Stimulated activated CD4-positive, alpha-beta T cell treated with anti-CD3 and anti-CD28 coated beads, TNF-alpha, amount 100 ng/mL, for 1 hour (primary cell): ENCODE measurements around the gene UQCC2.

ENCODE experiments used
- DNase-seq, 3 donors: peaks; one replicate each; pipeline ENCODE4 v3.0.0-alpha.2; 2020; ENCODE audit warnings: low read depth in 3 of 3, low spot score in 1 of 3

UQCC2 gene

DNA sequence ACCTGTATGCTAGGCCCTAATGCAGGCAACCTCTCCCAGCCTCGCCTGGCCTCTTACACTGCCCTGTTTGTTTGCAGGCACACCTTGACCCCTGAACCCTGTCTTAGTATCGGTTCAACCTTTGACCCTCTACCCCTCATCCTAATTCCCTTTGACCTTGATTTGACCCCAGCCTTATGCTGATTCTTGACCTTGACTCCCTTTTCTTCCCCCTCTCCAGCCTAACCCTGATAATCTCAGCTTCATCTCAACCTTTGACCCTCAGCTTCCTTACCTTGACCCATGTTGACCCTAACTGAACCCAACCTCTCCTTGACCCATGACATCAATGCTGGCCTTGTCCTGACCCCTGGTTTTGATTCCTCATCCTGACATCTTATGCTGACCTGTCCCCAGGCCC lies 33.8 kb downstream of the UQCC2 start:
- DNase-seq, result no peak

DNA sequence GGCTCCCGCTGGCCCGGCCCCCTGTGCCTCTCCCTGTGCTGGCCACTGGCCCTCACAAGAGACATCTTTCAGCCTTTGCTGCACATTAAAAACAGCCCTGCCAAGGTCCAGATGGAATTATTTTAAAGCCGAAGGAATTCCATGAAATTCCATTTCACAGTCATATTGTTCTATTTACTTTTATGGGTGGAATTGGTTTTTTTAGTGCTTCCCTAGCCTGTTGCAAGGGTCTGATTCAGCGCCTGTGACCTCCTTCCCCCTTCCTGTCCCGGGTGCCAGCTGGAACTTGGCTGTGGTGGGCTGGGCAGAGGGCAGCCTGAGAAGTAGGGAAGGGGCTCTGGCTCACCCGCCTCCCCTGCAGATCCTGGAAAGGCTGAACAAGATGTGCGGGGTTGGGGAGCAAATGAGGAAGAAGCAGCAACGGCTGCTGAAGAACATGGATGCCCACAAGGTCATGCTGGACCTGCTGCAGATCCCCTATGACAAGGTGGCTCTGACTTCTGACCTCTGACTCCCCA lies 34.3 kb downstream of the UQCC2 start:
- DNase-seq, result no peak

DNA sequence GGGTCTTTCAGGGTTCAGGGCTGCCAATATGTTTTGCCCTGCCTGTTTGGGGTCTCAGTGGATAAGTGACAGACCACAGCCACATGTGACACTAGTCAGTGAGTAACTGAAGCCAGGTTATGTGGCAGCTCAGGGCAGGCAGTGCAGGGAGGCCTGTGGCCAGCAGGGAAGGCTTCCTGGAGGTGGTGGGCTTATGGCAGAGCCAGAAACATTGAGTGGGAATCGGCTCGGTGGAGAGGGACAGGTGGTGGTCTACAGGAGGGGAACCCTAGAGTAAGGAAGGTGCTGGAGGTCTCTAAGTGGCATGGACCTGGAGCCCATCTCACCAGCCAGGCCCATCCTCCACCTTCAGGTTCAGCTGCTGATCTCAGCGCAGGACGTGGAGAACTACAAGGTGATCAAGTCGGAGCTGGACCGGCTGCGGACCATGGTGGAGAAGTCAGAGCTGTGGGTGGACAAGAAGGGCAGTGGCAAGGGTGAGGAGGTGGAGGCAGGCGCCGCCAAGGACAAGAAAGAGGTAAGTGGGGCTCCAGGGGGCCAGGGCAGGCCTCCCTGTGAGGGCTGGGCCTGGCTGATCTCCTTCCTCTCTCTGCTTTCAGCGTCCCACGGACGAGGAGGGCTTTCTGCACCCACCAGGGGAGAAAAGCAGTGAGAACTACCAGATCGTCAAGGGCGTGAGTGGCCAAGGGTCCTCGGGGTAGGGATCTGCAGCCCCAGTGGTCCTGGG lies 34.9 kb downstream of the UQCC2 start:
- DNase-seq, result no peak

- no peak for DNase-seq
These were observed 35.5 kb downstream of the UQCC2 start for GRCh38 chr6:33675968-33676367.

DNA sequence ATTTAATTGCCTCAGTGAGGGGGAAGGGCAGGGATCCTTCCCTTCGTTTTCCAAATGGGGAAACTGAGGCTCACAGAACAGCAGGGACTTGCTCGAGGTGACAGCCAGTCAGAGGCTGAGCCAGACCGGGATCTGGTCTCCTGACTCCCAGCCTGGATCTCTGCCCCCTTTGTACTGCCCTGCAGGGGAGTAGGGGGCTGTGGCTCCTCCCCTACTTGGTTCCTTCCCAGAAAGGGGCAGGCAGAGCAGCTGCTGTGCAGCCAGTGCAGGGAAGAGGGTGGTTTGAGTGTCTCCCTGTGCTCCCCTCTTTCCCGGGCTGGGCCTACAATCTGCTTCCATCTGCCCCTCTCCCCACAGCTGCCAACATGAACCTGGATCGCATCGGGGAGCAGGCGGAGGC lies 37.6 kb downstream of the UQCC2 start:
- no peak for DNase-seq

DNA sequence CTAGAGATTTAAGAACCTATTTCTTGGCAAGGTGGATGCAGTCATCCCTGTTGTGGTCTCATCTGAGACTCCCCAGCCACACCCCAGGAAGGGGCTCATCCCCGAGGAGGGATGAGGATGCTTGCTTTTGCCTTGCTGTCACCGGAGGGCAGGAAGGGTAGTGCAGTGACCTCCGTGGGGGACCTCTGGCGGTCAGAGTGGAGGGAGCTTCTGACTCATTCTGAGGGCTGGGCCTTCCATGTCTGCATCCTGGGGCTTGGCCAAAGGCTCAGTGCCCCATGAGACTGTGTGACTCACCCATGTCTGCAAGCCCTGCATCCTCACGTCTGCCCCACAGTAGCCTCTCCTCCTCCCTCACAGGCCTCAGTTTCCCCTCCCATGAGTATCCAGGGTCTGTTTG lies 38.7 kb downstream of the UQCC2 start:
- no peak for DNase-seq

DNA sequence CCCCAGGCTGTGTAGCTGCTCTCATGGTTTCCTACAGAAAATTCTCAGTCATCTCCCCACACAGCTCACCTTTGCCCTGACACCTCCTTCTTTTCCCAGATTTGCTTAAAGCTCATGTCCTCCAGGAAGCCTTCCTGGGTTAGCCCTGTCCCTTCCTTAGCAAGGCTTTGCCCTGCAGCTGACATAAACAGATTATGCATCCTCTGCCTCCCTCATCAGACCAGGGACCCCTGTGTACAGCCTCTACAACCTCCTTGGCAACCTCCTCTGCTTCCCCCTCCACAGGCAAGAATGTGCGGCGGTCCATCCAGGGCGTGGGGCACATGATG lies 39.8 kb downstream of the UQCC2 start:
- no peak for DNase-seq

DNA sequence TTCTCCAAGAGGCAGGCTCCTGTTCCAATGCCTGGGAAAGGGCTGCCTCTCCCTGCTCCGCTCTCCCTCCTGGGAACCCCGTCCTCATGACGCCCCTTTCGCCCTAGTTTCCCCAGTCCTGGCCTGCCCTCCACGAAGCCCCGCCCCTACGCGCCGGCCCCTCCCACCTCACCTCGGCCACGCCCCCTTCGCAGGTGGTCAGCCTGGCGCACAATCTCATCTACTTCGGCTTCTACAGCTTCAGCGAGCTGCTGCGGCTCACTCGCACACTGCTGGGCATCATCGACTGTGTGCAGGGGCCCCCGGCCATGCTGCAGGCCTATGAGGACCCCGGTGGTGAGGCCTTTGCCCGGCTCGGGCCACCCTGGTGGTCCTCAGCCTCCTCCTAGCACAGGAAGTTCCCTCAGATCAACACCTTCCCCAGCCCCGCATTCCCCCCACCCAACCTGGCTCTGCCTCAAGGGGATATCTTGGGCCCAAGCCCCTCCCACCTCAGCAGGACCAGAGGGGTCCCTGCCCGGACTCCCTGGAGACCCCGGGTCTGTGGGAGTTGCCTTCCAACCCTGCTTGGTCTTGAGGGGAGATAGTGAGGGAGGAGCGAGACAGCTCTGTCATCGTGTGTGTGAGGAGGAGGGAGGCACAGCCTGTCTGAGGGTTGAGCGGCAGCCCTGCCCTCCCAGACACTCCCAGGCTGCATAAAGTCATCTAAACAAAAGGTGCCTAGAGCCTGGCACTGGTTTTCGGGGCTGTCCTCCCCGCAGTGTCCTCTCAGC lies 40.3 kb downstream of the UQCC2 start:
- DNase-seq, result no peak

- no peak for DNase-seq
These were observed 41.3 kb downstream of the UQCC2 start for GRCh38 chr6:33670086-33670660.

DNA sequence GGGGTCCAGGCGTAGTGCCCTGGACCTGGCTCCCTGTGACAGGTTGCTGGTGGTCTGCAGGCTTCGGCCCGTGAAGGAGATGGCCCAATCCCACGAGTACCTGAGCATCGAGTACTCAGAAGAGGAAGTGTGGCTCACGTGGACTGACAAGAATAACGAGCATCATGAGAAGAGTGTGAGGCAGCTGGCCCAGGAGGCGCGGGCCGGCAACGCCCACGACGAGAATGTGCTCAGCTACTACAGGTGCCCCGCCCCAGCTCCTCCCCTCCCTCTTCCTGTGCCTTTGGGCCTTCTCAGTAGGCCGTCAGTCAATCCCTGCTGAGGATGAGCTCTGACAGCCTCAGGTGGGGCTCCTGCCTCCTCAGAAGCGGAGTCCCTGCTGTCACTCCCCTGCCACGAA lies 42.6 kb downstream of the UQCC2 start:
- DNase-seq, result peak; percentile 18 to 31 (median 26)

DNA sequence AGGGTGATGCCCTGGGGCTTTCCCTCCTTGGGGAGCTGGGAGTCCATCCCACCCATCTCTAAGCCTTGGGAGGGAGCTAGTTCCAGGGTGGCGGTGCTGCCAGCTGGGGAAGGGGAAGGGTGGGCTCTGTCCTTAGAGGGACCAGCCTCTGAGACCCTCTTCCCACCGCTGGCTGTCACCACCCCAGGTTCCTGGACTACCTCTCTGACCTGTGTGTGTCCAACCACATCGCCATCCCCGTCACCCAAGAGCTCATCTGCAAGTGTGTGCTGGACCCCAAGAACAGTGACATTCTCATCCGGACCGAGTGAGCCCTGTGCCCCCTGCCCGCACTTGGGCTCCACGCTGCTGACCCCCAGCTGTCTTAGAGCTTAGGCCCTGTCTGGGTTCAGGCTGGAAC lies 43.2 kb downstream of the UQCC2 start:
- DNase-seq, result no peak

DNA sequence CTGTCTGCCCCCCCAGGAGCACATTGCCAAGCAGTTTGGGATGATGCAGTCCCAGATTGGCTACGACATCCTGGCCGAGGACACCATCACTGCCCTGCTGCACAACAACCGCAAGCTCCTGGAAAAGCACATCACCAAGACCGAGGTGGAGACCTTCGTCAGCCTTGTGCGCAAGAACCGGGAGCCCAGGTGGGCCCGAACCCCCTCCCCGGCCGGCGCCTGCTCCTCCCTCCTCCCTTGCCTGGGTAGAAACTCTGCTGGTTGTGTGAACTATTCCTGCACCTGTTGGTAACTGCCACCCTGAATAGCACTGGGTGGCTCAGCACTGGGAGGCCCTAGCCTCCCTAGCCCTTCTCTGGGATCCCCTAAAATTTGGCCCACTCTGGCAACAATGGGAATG lies 43.7 kb downstream of the UQCC2 start:
- DNase-seq, result no peak

GRCh38 chr6:33667072-33667471 lies 44.4 kb downstream of the UQCC2 start:
- DNase-seq, result no peak

DNA sequence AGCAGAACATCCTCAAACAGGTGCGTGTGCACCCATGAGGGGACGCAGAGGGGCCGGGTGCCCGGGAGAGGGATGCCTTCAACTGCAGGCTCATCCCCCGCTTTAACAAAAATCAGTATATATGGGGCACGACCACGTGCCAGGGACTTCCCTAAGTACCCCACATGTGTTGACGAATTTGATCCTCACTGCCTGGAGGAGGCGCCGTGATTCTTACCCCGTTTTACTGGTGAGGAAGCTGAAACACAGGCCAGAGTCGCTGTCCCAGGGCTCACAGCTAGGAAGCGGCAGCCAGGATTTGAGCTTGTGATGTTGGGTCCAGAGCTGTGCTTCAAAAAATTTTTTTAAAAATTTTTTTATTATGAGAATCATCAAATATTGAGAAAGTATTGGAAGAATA lies 45.5 kb downstream of the UQCC2 start:
- no peak for DNase-seq

GRCh38 chr6:33664506-33665057 lies 46.9 kb downstream of the UQCC2 start:
- no peak for DNase-seq

- DNase-seq, result no peak
These were observed 47.6 kb downstream of the UQCC2 start for GRCh38 chr6:33663727-33664449.

DNA sequence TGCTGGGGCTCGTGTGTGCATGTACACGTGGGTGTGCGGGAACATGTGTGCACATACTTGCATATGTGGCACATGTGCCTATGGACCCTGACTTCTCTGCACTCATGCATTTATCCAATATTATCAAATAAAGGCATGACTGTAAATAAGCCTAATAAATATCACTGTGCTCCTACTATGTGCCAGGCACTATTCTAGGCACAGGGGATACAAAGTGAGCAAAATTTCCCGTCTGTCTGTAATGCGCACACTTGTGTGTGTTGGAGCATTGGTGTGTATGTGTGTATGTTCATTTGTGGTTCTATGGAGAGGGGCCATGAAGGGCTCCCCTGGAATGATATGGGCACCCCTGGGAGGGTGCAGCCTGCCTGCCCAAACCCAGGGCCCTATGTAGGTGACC lies 48.5 kb downstream of the UQCC2 start:
- no peak for DNase-seq

DNA sequence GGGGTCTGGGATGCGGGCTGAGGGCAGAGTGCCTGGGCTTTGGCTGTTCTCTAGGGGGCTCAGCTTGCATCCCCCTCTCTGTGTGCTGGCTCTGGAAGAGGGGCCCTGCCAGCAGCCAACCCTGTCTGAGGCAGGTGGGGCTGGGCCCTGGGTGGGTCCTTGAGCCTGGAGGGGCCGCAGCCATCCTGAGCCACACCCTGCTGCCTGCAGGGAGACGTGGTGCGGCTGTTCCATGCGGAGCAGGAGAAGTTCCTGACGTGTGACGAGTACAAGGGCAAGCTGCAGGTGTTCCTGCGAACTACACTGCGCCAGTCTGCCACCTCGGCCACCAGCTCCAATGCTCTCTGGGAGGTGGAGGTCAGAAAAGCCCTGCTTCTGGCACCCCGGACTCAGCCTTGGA lies 49.2 kb downstream of the UQCC2 start:
- no peak for DNase-seq

DNA sequence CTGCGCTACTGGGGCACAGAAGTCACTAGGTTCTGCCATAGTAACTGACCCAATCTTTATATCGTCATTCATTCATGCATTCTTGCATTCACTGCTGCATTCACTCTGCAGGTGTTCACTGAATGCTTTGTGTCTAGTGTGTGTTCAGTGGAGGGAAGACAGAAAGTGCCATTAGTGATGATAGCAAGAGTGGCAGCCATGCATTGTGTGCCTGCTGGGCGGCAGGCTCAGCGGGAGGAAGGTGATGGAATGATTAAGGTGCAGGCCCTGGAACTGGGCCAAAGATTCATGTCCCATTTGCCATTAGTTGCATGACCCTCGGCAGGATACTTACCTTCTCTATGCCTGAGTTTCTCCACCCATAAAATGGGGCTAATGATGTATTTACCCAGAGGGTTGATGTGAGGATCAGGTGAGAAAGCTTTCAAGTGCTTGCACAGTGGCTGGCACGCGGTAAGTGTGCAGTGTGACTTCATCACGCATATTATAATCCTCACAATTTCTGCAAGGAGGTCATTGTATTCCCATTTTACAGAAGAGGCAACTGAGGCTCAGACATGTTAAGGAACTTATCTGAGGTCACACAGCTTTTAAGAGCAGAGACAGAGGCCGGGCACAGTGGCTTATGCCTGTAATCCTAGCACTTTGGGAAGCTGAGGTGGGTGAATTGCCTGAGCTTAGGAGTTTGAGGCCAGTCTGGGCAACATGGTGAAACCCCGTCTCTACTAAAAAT lies 50.2 kb downstream of the UQCC2 start:
- DNase-seq, result no peak

DNA sequence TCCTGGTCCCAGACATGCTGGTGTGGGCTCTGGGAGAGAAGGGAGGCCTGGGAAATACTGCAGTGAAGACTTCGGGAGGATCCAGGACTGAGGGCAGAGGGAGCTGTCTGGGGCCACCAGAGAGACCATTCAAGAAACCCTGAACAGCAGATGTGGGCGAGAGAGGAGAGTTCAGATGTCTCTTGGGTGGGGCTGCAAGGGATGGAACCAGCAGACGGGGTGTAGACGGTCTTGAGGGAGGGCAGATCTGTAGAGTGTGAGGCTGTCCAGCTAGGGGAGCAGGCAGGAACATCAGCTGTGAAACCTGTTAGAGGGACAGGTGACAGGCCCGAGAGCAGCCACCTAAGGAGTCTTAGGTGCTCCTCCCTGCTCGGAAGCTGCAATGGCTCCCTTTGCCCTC lies 51.5 kb downstream of the UQCC2 start:
- DNase-seq, result no peak
